ENCODE data around the gene ADAMTS2.

The ADAMTS2 gene

GRCh38 chr5:179345433-179346321, at the start of gene ADAMTS2:
Gene ADAMTS2 (minus strand): TSS chr5:179345461. CDS start chr5:179345328, 133 bp downstream.
- peak; percentile 9 for DNase-seq

GRCh38 chr5:179393078-179393477, 47.8 kb upstream of the ADAMTS2 start:
- DNase-seq, result no peak

DNA sequence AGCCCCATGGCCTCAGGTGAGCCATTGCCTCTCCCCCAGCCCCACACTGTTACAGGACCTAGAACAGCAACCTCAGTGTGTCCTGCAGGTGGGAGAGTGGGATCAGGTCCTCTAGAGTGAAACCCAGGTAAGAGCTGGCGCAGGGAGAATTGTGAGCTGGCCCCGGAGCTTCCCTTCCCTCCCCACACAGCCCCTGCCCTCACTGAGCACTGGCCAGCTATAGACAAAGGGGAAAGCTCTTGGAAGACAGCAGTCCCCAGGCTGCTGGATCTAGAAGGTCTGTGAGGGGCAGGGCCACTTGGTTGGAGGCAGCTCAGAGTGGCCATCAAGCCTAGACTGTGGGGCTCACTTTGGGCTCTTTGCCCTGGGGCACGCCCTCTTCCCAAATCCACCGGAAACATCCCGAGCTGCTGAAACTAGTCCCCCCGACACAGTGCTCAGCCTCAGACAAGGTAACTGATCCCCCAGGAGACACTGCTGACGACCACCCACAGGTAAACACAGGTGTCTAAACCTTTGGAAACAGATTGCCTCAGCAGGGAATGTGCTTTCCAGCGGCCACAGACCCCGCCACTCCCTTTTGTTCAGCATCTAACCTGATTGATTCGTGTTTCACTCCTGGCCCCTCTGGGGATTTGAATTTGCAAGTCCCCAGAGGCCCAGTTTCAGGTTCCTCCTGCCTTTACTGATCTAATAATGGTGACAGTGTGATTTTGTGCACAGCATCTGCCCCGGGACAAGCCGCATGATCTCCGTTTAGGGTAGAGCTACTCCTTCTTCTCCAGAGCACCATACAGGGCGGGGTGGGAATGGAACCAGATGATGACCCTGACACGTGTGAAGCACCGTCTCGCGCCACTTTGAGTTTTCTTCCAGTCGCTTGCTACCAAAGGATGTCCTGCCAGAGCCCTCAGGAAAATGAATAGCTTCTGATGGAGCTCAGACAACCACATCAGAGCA, 42.2 kb upstream of the ADAMTS2 start:
- DNase-seq, result no peak

DNA sequence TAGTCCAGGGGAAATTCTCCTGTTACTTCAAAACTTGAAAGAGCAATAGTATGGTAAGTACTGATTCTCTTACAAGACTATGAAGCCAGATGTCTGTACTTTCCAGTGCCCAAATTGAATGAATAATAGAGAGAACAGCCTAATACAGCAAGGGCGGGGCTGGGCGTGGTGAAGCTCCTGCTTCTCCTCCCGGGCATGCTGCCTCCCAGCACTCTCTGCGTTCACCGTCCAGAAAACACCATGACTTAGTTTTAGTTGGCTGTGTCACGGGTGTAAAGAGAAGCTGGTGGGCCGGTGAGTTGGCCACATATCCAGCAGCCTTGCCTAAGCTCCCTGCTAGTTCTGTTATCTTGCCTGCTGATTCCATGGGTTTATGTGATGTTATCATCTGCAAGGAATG, 40.7 kb upstream of the ADAMTS2 start:
- DNase-seq, result no peak

DNA sequence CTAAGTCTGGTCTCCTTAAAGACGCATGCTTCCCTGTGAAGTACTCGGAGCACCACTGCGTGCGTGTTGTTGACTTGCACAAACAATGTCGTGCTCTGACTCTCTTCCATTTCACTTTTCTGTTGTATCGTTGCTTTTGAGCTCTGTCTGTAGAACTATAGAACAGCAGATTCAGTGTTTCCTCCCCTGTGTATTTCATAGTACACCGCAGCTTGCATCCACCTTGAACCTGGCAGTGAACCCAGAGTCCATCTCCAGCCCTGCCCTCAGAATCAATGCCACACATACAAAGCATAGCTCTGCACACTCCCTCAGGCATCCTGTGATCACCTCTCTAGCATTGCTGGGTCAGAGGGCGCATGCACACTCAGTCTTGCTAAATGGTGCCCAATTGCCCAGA, 37.2 kb upstream of the ADAMTS2 start:
- DNase-seq, result no peak

DNA sequence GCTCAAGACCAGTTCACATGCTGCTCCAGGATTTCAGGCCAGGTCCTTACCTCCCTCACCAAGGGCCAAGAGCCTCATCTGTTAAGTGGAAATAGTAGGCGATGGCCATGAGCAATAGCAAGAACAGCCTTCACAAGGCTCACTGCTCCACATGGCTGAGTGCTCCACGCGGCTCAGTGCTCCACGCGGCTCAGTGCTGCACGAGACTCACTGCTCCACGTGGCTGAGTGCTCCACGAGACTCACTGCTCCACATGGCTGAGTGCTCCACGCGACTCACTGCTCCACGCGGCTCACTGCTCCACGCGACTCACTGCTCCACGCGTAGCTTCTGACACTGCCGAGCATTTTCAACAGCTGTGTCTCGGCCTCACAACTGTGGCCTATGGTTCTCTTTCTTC, 36.4 kb upstream of the ADAMTS2 start:
- DNase-seq, result no peak

GRCh38 chr5:179380211-179381035, 35.2 kb upstream of the ADAMTS2 start:
- no peak for DNase-seq

DNA sequence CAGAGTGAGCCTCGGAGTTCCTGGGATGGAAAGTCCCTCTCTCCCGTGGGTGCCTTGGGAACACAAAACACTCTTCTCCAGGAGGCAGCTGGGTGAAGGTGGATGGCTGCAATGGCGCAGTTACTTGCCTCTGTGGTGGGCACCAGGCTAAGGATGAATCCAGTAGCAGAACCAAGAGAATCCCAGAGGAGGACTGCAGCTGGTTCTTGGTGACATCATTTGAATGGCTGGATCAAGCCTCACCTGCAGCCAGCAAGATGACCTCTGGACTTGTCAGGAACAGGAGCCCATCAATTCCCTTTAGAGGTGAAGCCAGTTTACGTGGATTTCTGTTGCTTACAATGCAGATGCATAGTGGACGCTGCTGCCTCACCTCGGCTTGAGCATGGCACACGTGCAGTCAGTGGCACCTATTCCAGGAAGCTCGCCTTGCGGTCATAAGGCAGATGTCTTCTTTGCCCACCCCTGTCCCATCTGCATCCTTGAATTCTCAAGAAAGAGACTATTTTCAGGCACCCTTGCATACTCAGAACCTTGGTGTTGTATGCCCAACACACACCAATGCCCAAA, 34.1 kb upstream of the ADAMTS2 start:
- no peak for DNase-seq

DNA sequence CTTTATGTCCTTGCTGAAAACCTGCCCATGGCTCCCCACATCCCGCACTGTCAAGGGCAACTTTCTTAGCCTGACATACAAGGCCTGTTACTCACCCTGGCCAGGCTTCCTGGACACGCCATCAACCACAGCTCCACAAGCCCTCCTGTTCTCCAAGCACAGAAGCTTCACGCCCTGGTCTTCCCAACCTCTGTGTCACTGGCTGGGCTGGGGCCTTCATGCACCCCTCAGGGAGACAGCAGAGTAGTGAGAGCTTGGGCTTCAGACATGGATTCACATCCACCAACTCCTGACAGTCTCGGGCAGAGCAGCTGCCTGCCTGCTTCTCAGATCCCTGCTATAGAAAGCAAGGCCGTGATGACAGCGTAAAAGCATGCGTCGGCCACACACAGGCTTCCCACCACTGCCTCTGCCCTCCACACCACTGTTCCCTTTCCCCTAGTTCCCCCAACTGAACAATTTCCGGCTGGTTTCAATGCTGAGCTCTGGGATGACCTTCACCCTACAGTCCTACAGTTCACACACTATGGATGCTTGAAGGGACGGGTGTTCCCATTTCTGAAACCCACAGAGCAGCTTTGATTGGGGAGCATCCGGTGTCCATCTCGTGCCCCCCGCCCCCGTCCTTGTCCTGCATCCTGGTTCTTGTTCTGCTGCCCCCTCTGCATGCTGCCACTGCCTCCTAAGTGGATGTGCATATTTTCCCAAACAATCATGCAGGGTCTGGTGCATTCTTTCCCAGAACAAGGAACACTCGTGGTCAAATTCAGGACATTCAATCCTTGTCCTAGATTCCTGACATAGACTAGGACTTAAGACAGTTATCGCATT, 33.4 kb upstream of the ADAMTS2 start:
- DNase-seq, result no peak

DNA sequence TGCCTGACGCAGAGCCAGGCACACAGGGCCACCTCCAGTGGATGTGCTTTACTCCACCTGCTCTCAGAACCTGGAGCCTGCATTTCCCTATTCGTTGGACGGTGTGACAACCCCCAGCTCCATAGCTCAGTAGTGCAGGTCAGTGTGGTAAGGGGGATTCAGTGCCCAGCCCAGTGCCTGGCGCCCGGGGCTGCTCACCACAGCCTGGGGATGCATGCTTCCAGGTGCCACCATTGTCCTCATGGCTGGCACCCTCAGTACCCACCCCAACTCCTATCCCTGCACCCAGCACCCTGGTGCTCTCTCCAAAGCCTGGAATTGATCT, 32.8 kb upstream of the ADAMTS2 start:
- DNase-seq, result no peak

GRCh38 chr5:179377421-179378115, 32.3 kb upstream of the ADAMTS2 start:
- no peak for DNase-seq

DNA sequence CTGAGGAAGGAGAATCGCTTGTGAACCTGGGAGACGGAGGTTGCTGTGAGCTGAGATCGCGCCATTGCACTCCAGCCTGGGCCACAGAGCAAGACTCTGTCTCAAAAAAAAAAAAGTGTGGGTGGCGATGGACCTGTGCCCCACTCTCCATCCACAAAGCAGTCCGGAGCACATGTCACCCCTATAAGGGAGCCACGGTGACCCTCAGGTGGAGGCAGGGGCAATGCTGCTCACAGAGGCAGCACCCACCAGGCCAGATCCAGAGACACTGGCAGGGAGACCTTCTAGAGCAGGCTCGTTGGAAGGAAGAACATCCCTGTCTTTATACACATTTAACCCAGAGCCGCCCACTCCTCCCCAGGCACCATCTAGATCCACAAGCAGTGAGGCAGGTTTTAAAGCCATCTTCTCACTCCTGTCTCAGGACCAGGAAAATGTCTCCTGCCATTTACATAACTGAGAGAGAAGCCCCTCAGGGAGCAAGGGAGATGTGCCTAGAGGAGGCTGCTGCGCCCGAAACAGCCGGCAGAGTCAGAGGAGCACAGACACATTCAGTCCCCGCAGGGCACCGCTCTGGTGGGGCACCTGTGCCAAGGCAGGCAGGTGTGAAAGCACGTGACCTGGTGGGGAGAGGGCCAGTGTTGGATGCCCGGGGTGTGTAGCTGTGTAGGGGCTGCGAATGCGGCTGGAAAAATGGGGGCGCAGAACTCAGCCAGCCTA, 31.6 kb upstream of the ADAMTS2 start:
- DNase-seq, result no peak

DNA sequence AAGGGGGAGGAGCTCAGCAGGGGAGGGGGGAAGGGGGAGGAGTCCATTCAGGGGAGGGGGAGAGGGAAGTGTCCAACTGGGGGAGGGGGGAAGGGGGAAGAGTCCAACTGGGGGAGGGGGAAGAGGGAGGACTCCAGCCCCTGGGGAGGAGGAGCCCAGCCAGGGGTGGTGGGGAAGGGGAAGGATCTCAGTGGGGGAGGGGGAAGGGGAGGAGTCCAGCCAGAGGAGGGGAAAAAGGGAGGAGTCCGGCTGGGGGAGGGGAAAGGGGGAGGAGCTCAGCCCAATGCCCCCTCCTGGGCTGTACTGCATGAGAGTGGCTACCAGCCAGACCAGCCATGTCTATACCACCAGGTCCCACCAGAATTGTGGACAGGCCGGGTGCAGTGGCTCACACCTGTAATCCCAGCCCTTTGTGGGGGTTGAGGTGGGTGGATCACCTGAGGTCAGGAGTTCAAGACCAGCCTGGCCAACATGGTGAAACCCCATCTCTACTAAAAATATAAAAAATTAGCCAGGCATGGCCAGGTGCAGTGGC, 30.6 kb upstream of the ADAMTS2 start:
- DNase-seq, result no peak

GRCh38 chr5:179375236-179375685, 30.0 kb upstream of the ADAMTS2 start:
- no peak for DNase-seq

- no peak for DNase-seq
These were observed 29.4 kb upstream of the ADAMTS2 start for GRCh38 chr5:179374506-179375235.

GRCh38 chr5:179373961-179374505, 28.8 kb upstream of the ADAMTS2 start:
- DNase-seq, result no peak

- no peak for DNase-seq
These were observed 28.1 kb upstream of the ADAMTS2 start for GRCh38 chr5:179373101-179373934.
